NK-92 (cell line): ENCODE results near the gene DCDC2.
"Not testable (repeated sequence)": the region's sequence is repeated elsewhere in the genome, so short reads cannot be mapped to it uniquely, and the experiment has no call there.

ENCODE experiments used
- DNase-seq: peaks from one replicate; lab custom pipeline; 2025; ENCODE audit not compliant: unreplicated experiment; lab: John Stamatoyannopoulos, UW

DCDC2 gene

DNA sequence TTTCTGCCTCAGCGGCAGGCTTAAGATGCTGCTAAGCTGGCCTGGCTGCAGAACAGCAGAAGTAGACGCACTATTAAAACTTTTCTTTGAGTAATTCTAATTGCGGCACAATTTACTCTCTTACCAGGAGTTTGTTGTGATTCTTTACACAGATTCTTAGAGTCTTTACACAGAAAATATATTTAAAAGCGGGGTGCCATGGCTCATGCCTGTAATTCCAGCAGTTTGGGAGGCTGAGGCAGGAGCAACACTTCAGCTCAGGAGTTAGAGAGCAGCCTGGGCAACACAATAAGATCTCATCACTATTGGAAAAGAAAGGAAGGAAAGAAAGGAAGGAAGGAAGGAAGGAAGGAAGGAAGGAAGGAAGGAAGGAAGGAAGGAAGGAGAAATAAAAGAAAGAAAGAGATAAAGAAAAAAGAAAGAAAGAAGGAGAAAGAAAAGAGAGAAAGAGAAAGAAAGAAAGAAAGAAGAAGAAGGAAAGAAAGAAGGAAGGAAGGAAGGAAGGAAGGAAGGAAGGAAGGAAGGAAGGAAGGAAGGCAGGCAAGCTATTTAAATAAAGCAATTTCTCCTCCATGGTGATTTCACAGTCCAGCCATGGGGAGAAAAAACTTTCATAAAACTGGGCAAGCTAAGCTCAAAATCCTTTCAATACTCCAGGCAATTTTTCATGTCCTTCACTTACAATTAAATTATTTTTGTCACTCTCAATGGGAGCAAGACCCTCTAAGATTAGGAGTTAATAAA lies 23.8 kb upstream of the DCDC2 start:
- no peak for DNase-seq

- no peak for DNase-seq
These were observed 20.7 kb upstream of the DCDC2 start for GRCh38 chr6:24378473-24379097.

DNA sequence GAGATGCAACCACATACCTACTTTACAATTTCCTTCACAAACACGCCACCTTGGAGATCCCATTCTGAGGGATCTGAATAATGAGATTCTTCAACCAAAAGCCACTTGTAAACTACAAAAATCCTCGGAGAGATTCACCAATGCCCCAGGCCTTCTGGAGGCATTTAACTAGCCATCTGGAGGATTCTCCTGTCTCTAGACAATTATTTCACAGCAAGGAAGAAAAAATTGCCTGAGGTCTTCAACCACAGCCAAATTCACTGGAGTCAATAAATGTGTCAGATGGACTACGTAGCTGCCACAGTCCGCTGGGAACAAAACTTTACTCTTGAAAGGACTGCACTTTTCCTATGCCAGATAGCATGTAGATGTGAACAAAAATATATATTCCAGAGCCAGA lies 19.0 kb upstream of the DCDC2 start:
- no peak for DNase-seq

DNA sequence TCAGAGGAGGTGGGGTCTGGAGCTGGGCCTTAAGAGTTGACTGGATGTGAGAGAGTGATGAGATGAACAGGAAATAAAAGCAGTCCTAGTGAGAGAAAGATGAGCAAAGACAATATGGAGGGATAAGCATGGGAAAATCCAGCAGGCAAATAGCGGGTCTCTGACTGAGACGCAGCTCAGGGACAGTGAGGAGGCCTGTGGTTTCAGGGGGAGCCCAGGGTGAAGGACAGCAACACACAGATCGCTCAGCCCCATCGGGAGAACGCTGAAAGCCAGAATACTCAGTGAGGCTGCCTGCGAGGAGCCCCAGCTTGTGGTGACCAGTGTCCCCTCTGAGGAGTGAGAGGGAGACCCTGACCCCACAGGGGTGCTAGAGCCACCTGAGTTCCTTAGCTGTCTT lies 16.8 kb upstream of the DCDC2 start:
- DNase-seq: no peak

DNA sequence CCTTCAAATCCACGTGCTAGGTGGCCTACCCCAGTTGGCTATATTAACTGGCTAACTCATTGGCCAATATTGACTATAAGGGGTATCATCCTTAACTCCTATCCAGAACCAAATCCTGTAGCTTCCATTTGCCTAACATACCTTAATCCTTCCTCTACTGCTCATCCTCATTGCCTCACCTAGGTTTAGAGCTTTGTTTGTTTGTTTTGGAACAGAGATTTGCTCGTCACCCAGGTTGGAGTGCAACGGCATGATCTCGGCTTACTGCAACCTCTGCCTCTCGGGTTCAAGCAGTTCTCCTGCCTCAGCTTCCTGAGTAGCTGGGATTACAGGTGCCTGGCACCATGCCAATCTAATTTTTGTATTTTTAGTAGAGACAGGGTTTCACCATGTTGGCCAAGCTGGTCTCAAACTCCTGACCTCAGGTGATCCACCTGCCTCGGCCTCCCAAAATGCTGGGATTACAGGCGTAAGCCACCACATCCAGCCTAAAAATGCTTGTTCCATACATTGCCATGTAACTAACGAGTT lies 7.3 kb upstream of the DCDC2 start:
- not testable (repeated sequence) for DNase-seq

DNA sequence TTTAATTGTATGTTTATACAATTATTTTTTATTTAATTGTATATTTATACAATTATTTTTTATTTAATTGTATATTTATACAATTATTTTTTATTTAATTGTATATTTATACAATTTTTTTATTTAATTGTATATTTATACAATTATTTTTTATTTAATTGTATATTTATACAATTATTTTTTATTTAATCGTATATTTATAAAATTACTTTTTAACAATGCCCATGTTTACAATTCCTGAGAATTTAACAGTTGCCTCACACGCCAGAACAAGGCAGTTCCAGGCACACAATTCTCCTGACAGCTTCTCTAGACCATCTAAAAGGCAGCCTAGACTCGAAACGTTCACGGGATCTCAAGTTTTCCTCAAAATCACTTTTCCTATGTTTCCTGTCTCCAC lies 4.5 kb upstream of the DCDC2 start:
- DNase-seq: not testable (repeated sequence)

DNA sequence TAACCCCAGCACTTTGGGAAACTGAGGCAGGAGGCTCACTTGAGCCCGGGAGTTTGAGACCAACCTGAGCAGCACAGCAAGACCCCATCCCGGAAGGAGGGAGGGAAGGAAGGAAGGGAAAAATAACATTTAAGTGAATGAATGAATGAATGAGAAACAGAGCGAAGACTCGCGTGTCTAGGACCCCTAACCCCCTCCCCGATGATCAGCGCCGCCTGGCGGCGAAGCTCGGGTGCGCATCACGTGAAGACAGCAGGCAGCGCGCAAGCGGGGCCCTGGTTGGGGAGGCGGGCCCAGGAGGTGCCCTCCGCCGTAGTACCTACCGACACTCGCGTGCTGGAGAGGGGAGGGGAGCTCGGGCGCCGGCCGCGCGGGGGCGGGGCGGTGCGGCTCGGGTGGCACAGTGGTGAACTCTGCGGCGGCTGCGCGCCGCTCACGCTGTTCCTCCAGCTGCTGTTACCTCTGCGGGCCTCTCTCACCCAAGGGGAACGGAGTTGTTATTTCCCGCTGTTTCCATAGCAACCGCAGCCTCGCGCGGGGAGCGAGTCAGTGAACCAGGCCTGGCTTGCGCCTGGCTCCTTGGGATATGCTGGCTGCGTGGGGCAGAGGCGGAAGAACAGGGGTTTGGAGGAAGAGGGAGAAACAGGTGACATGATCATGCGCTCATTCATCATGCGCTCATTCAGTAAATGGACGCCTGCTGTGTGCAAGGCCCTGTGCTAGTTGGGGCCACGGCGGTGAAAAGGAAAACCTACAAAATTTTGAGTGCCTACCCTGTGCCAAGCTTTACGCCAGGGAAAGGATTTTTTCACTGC lies 2.0 kb upstream of the DCDC2 start:
- DNase-seq: no peak

DNA sequence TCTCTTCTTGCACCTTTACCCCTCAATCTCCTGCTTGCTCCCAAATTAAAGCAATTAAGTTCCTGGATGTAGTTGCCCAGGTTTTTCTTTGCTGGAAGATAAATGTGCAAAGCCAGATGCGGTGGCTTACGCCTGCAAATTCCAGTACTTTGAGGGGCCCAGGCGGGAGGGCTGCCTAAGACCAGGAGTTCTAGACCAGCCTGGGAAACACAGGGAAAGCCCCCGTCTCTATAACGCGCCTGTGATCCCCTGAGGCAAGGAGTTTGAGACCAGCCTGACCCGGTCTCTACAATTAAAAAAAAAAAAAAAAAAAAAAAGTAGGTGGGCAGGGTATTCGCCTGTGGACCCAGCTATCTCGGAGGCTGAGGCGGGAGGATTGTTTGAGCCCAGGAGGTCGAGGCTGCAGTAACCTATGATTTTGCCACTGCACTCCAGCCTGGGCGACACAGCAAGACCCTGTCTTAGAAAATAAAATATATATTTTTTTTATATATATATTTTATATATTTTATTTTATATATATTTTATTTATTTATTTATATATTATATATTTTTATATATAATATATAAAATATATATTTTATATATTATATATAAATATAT lies 461 bp upstream of the DCDC2 start:
- DNase-seq: no peak

GRCh38 chr6:24356310-24356973 lies 1.4 kb downstream of the DCDC2 start:
- no peak for DNase-seq

- DNase-seq: no peak
These were observed 2.5 kb downstream of the DCDC2 start for GRCh38 chr6:24355393-24355792.

- no peak for DNase-seq
These were observed 4.0 kb downstream of the DCDC2 start for GRCh38 chr6:24353861-24354260.

- no peak for DNase-seq
These were observed 5.4 kb downstream of the DCDC2 start for GRCh38 chr6:24352434-24352833.

DNA sequence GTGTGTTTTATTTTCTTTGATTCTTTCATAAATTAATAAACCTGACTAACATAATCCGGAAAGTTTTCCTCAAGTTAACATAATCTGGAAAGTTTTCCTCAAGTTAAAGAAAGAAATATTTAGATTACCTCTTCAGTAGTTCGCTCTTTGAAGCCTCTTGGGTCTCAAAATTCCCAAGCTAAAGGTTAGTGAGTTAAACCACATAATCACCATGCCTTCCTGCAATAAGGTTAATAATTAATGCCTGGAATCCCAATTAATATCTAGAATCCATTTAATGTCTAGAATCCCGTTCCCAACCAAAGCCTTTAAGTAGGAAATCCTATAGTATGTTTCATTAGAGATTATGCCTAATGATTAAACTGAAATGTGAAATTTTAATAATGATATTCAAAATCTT lies 12.9 kb downstream of the DCDC2 start:
- no peak for DNase-seq

- no peak for DNase-seq
These were observed 16.6 kb downstream of the DCDC2 start for GRCh38 chr6:24340998-24341938.

DNA sequence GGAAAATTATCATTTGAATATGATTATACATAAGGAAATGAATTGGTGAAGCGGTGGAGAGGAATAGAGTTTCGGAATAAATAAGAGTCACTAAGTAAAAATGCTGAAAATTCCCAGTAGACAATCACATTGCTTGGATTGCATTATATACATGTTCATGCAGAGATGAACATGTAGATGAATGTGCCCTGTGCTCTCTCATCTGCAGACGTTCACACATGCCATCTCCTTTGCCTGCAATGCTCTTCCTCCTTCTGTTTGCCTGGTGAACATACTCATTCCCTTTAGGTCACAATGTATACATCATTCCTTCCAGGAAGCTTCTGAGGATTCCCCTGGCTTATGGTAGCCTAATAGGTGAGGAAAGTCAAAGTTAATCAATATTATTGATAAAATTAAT lies 17.9 kb downstream of the DCDC2 start:
- no peak for DNase-seq

GRCh38 chr6:24334285-24334684 lies 23.6 kb downstream of the DCDC2 start:
- no peak for DNase-seq

GRCh38 chr6:24332317-24332716 lies 25.5 kb downstream of the DCDC2 start:
- no peak for DNase-seq

GRCh38 chr6:24330137-24330732 lies 27.6 kb downstream of the DCDC2 start:
- no peak for DNase-seq

- no peak for DNase-seq
These were observed 28.4 kb downstream of the DCDC2 start for GRCh38 chr6:24329451-24329850.
